Loucy (cell line): ENCODE measurements around the gene KIDINS220.

Experiments
- H2AFZ ChIP-seq: fragments of 200-600 bp; sonication (generic); 2 replicates; pipeline ENCODE4 v1.6.0; 2016; ENCODE audit warnings: antibody characterized with exemption, mild to moderate bottlenecking, low read length, moderate library complexity
- H3F3A ChIP-seq: fragments of 200-600 bp; 2 replicates; pipeline ENCODE4 v1.6.0; 2016; ENCODE audit warnings: antibody characterized with exemption, low read depth, mild to moderate bottlenecking
- H3K27me3 ChIP-seq: fragments of 200-600 bp; sonication (generic); 2 replicates; pipeline ENCODE4 v1.6.1; 2014; ENCODE audit warnings: low read length, mild to moderate bottlenecking; ENCODE audit not compliant: insufficient read depth, poor library complexity, severe bottlenecking
- H3K36me3 ChIP-seq: fragments of 200-600 bp; sonication (generic); 2 replicates; pipeline ENCODE4 v1.6.1; 2016; ENCODE audit warnings: low read length; ENCODE audit not compliant: insufficient read depth
- H3K4me1 ChIP-seq: fragments of 200-600 bp; sonication (generic); 2 replicates; pipeline ENCODE4 v1.5.1; 2014; ENCODE audit warnings: low read length, mild to moderate bottlenecking; ENCODE audit not compliant: insufficient read depth, poor library complexity, severe bottlenecking
- H3K4me2 ChIP-seq: fragments of 200-600 bp; sonication (generic); 2 replicates; pipeline ENCODE4 v1.6.0; 2014; ENCODE audit warnings: antibody characterized with exemption, low read length, low read depth, mild to moderate bottlenecking; ENCODE audit not compliant: poor library complexity, severe bottlenecking
- H3K4me3 ChIP-seq: fragments of 200-600 bp; sonication (generic); 2 replicates; pipeline ENCODE4 v1.5.1; 2014; ENCODE audit warnings: low read length, mild to moderate bottlenecking, mixed read lengths; ENCODE audit not compliant: poor library complexity, severe bottlenecking
- H3K79me2 ChIP-seq: fragments of 200-600 bp; sonication (generic); 2 replicates; pipeline ENCODE4 v1.6.1; 2014; ENCODE audit warnings: low read length; ENCODE audit not compliant: insufficient read depth
- H3K9ac ChIP-seq: fragments of 200-600 bp; sonication (generic); 2 replicates; pipeline ENCODE4 v1.6.0; 2014; ENCODE audit warnings: mild to moderate bottlenecking, low read depth, low read length, moderate library complexity; ENCODE audit not compliant: poor library complexity, severe bottlenecking
- H3K9me2 ChIP-seq: fragments of 200-600 bp; sonication (generic); replicated peaks from 2 replicates; pipeline ENCODE4 v1.6.1; 2016; ENCODE audit warnings: low read depth, low read length, mixed read lengths
- H3K9me3 ChIP-seq: fragments of 200-600 bp; sonication (generic); 2 replicates; pipeline ENCODE4 v1.6.1; 2014; ENCODE audit warnings: mild to moderate bottlenecking, antibody characterized with exemption, low read length, low read depth; ENCODE audit not compliant: insufficient read depth
- H4K20me1 ChIP-seq: fragments of 200-600 bp; sonication (generic); 2 replicates; pipeline ENCODE4 v1.6.0; 2014; ENCODE audit warnings: antibody characterized with exemption, low read length, mild to moderate bottlenecking; ENCODE audit not compliant: insufficient read depth, poor library complexity, severe bottlenecking
- CTCF ChIP-seq: fragments of 200-600 bp; sonication (generic); conservative IDR thresholded peaks from 2 replicates; pipeline ENCODE4 v1.5.1; 2014; ENCODE audit warnings: mild to moderate bottlenecking, antibody characterized with exemption, low read length
- EZH2phosphoT487 ChIP-seq: fragments of 200-600 bp; IDR thresholded peaks from 2 replicates; pipeline ENCODE4 v1.6.1; 2018; ENCODE audit warnings: antibody characterized with exemption, mild to moderate bottlenecking, moderate library complexity, borderline replicate concordance

The KIDINS220 gene

DNA sequence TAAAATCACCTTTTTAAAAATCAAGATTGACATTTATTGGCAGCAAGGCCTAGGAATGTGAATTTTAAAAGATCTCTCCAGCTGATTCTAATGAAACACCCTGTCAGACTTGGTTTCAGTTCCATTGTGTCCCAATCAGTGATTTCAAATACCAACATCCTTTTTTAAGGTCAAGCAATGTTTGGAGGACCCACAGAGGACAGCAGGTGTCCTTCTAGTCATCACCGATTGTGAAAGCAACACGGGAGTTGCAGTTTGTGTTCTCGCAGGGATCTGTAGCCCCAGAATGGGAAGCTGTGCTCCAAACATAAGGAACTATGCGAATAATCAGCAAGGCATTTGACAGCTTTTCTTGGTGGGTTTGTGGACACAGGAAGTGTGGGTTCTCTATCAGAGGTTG, 4.5 kb upstream of the KIDINS220 start:
- H3K4me2 ChIP-seq, result no peak overlapping the region
- no peak overlapping the region for H3K4me3 ChIP-seq
- peaks cover 3% of the 10 kb centered on the region for H4K20me1 ChIP-seq
- H3K27me3 ChIP-seq, result no peaks in the 10 kb centered on the region
- no peak overlapping the region for H3K9ac ChIP-seq
- H3K36me3 ChIP-seq, result no peaks in the 10 kb centered on the region
- H3K9me2 ChIP-seq, result no peaks in the 10 kb centered on the region
- H2AFZ ChIP-seq, result no peak overlapping the region
- no peaks in the 10 kb centered on the region for H3K9me3 ChIP-seq
- no peaks in the 10 kb centered on the region for H3F3A ChIP-seq
- TF ChIP-seq EZH2phosphoT487 (no peak), CTCF (no peak)
- H3K79me2 ChIP-seq, result peaks cover 5% of the 10 kb centered on the region
- no peaks in the 10 kb centered on the region for H3K4me1 ChIP-seq

DNA sequence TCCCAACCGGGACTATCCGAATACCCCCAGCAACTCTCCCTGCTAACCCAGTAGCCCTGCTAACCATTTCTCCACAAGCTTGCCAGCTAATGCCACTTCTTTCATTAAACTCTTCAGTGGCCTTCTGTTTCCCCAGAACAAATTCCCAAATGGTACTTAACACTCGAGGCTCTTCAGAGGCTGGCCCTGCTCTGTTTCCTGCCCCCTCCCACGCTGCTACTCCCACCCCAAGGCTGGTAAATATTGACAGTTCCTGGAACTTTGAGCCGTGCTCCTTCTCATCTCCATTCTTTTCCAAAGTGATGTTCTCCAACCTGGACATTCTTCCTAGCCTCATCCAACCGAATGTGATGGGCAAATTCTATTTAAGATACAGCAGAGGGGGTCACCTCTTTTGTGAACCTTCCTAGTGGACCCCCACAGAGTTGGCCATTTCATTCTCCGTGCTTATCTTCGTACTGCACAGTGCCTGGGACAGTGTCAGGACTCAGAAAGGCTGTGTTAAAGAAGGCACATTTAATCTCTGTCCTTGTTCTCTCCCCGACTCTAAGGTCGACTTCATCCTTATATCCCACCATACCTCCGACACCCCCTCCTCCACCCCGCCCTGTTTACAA, 3.2 kb upstream of the KIDINS220 start:
- Histone ChIP-seq H3K9ac (no peak overlapping the region), H2AFZ (no peak overlapping the region), H3K9me2 (no peaks in the 10 kb centered on the region), H3K4me2 (no peak overlapping the region), H3F3A (no peaks in the 10 kb centered on the region), H3K27me3 (no peaks in the 10 kb centered on the region), H3K36me3 (no peaks in the 10 kb centered on the region), H3K9me3 (no peaks in the 10 kb centered on the region), H4K20me1 (peaks cover 15% of the 10 kb centered on the region), H3K4me1 (peaks cover 13% of the 10 kb centered on the region), H3K79me2 (peaks cover 18% of the 10 kb centered on the region), H3K4me3 (no peak overlapping the region)
- no peak for TF ChIP-seq EZH2phosphoT487
- TF ChIP-seq CTCF, result no peak

DNA sequence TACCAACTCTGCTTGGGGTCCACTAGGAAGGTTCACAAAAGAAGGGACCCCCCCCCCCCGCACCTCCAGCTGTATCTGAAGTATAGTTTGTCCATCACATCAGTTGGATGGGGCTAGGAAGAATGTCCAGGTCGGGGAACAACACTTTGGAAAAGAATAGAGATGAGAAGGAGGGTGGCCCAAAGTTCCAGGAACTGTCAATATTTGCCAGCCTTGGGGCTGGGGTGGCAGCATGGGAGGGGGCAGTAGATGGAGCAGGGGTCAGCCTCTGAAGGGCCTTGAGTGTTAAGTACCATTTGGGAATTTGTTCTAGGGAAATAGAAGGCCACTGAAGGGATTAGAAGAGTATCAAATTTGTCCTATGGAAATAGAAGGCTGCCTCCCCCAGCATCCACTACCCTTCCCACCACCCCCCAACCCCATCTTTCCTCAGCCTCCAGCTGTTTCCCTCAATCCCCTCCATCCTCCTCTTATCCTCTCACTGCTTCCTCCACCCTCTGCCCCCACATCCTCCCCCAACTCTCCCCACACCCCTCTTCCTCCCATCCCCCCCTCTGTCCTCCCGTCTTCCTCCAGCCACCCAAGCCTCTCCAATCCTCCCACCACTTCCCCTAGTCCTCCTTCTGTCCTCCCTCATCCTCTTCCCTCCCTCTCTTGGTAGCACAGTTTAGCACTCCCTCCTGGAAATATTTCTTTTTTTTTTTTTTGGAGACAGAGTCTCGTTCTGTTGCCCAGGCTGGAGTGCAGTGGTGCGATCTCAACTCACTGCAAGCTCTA, 2.0 kb upstream of the KIDINS220 start:
- Histone ChIP-seq H3K9ac (no peak overlapping the region), H3K9me2 (no peaks in the 10 kb centered on the region), H3F3A (no peaks in the 10 kb centered on the region)

More for the DNA sequence above, 2.0 kb upstream of the KIDINS220 start:
- no peak for TF ChIP-seq CTCF
- TF ChIP-seq EZH2phosphoT487, result no peak
- Histone ChIP-seq H3K4me3 (no peak overlapping the region), H4K20me1 (peaks cover 26% of the 10 kb centered on the region), H3K9me3 (no peaks in the 10 kb centered on the region), H3K36me3 (no peaks in the 10 kb centered on the region), H3K79me2 (peaks cover 30% of the 10 kb centered on the region), H2AFZ (no peak overlapping the region), H3K4me2 (no peak overlapping the region), H3K4me1 (peaks cover 24% of the 10 kb centered on the region), H3K27me3 (no peaks in the 10 kb centered on the region)
